AG09309 (cell line): ENCODE results near the gene FEM1B.

ENCODE experiments used
- DNase-seq: peaks from one replicate; pipeline ENCODE4 v3.0.0-alpha.2; 2010; ENCODE audit warnings: low read depth
- H3K4me3 ChIP-seq: 2 replicates; pipeline ENCODE4 v1.5.1; 2011; ENCODE audit warnings: mild to moderate bottlenecking, low read depth, low read length, moderate library complexity; ENCODE audit not compliant: control insufficient read depth
- TF ChIP-seq, protein P1 (sequence below): IDR thresholded peaks from 2 replicates; pipeline ENCODE4 v1.5.1; 2011; ENCODE audit warnings: mild to moderate bottlenecking, low read depth, low read length, inconsistent platforms; ENCODE audit not compliant: insufficient read depth, control insufficient read depth; ENCODE audit errors: missing control alignments

Gene FEM1B

DNA sequence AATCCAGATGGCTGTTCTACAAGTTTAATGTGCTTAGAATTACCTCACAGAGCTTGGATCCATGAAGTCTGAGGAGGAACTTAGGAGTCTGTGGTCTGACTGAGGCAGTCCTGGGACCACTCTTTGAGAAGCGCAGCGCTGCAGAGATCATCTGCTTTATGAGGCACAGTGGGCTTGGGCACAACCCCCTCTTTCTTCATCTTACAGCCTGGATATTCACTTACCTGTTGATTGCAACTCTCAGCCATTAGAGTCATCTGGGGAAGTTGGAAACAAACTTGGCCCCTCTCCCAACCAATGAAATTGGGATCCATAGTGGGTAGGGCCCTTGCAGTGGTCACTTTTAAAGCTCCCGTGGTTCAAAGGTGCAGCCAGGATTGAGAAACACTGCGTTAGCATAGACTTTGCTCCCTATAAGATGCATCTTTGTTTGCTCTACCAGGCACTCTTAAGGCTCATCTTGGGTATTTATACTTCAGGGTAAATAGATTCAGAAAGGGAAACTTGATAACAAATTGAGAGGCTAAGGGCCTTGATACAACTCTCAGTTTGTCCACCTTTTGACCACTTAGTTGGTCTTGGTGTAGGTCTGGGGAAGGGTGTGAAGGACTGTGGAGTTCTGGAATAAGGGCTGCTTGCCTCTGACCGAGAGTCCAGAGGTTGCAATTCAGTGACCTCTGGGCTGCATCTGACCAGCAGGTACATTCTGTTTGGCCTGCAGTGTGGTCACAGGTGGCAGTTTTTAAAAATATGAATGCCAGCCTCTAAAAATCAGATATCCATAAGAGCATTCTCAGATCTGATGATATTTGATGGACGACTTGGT, 22.8 kb downstream of the FEM1B start:
- TF ChIP-seq, protein P1, sequence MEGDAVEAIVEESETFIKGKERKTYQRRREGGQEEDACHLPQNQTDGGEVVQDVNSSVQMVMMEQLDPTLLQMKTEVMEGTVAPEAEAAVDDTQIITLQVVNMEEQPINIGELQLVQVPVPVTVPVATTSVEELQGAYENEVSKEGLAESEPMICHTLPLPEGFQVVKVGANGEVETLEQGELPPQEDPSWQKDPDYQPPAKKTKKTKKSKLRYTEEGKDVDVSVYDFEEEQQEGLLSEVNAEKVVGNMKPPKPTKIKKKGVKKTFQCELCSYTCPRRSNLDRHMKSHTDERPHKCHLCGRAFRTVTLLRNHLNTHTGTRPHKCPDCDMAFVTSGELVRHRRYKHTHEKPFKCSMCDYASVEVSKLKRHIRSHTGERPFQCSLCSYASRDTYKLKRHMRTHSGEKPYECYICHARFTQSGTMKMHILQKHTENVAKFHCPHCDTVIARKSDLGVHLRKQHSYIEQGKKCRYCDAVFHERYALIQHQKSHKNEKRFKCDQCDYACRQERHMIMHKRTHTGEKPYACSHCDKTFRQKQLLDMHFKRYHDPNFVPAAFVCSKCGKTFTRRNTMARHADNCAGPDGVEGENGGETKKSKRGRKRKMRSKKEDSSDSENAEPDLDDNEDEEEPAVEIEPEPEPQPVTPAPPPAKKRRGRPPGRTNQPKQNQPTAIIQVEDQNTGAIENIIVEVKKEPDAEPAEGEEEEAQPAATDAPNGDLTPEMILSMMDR = no peak
- no peak for DNase-seq

DNA sequence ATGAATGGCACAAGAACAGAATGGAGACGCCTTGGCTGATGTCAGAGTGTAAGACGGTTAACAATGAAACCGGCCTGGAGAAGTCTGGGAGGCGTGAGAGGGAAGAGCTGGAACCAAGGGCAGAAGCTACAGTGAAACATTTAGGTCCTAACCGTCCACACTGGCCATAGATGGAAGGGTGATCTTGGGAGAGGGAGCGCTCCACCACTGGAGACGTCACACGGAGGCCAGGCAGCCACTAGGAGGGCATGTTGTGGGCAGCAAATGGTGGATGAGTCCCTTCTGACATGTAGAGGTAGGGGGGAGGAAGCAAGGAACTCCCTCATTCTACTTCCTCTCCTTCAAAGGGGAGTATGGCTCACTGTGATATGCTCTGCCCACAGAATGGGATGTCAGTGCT, 23.8 kb downstream of the FEM1B start:
- H3K4me3 ChIP-seq = no peak overlapping the region
- TF ChIP-seq, protein P1 = no peak
- no peak for DNase-seq

More for the DNA sequence above, 22.8 kb downstream of the FEM1B start:
- H3K4me3 ChIP-seq = no peak overlapping the region

DNA sequence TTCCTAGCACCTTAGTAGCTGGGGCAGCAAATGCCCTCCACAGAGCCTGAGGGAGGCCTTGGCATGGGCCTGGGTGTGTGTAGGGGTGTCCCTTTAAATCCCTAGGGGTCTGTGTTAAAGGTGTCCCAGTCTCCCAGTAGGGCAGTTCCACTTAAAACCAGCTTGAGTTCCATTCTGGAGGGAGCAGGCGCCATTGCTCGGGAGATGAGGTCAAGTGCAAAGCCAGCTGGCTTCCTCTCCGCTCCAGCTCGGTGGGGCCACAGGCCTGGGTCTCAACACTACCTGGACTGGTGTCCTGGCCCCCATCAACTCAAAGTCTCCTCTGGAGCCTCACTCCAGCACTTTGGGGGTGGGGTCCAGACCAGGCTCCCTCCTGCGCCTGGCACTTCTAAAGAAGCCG, 25.2 kb downstream of the FEM1B start:
- DNase-seq = no peak
- TF ChIP-seq, protein P1 = no peak
- H3K4me3 ChIP-seq = no peak overlapping the region

DNA sequence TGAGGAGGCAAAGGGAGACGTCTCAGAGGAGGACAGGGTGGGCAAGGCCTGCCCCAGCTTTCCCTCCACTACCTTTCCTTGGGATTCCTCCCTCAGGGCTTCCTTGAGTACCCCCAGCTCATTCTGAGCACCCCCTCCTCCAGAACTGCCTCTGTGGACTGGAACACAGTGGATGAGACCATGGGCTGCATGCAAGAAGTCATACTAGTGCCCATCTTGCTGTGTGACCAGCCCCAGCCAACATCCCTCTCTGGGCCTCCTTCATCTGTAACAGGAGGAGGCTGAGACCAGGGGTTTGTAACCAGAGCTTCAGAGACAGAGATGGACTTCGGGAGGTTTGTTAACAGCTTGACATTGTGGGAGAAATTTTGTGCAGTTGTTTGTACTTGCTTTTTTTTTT, 25.6 kb downstream of the FEM1B start:
- TF ChIP-seq, protein P1 = no peak
- H3K4me3 ChIP-seq = no peak overlapping the region
- no peak for DNase-seq

DNA sequence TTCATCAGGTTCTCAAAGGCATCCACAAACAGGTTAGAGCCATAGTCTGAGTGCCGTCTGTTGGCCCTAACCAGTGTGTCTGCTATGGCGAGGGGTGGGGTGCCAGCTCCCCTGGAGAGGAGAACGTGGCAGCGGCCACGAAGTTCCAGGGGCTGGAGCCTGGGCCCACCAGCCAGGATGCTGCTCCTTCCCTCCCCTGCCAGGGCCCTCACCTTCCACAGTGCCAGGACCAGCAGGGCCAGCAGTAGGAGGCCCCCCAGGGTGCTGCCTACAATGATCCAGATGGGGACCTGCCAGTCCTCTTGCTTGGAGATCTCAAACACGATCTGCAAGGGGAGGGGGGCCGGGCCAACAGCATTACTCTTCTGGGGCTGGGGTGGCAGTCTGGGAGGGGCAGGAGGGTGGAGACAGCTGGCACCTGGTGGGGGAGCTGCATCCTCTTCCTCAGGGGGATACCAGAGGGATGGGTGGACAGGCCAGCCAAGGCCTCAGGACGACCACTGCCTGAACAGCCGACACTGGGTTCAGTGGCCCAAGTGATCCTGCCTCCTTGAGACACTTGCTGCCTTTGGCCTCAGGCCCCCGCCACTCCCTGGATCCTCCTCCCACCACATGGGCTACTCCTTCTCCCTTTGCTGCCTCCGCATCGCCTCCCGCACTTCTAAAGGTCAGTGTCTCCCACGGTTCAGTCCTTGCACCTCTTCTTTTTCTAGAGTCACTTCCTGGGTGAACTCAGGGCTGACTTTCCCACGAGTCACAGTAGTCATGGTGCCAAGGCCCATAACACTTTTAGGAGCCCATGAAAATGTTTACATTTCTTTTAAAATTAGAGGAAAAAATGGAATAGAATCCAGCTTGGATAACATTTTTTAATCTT, 26.3 kb downstream of the FEM1B start:
- H3K4me3 ChIP-seq = no peak overlapping the region
- no peak for DNase-seq
- TF ChIP-seq, protein P1 = no peak

DNA sequence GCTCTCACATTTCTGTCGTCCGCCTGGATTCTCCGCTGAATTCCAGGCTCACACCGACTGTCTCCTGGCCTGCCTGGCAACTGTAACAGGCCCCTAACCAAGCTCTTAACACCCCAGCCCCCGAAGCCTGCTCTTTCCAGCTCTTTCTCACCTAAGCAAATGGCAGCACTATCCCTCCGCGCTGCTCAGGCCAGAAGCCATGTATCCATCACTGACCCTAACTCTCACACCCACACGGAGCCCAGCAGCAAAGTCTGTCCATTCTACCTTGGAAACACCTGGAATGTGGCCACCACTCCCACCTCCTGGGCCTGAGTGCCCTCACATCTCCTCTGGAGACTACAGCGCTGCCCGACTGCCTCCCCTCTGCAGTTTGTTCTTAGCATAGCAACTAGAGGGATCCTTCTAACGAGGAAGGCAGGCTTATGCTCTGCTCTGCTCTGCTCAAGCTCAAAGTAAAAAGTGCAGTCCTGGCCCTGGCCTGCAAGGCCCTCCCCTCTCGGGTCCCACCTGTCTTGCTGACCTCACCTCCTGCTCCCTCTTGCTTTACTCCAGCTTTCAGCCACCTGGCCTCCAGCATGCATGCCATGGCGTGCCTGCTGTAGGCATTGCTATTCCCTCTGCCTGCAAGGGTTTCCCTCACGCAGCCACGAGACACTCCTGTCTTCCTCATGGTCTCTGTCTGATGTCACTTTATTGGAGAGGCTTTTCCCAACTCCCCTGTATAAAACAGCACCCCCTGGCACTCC, 27.2 kb downstream of the FEM1B start:
- H3K4me3 ChIP-seq = no peak overlapping the region
- TF ChIP-seq, protein P1 = no peak
- DNase-seq = no peak
